HEK293 (cell line): Measurements from ENCODE around the gene CHRNA4.

Experiments used
- CTCF ChIA-PET: fragments of 350-600 bp; formaldehyde crosslinking; extraction: SDS; loops from one replicate; lab custom pipeline; 2021; ENCODE audit warnings: antibody characterized with exemption; lab: Yijun Ruan, JAX
- POLR2A ChIA-PET: fragments of 300-600 bp; formaldehyde crosslinking; extraction: SDS; loops from one replicate; lab custom pipeline; 2020; ENCODE audit warnings: antibody characterized with exemption, inconsistent platforms; lab: Yijun Ruan, JAX
- H3K27ac ChIP-seq: fragments of 200-500 bp; sonication (Bioruptor generic); 2 replicates; pipeline ENCODE4 v1.5.1; 2014; ENCODE audit warnings: low read depth, low read length, control low read depth, inconsistent platforms; ENCODE audit errors: extremely low read depth
- H3K36me3 ChIP-seq, 2 experiments: fragments of 200-500 bp in 1 of 2; sonication (Bioruptor generic) in 1 of 2; 1 replicate in 1 of 2; 2 replicates in 1 of 2; pipeline ENCODE4 v1.5.1; 2014 to 2017; ENCODE audit warnings: inconsistent platforms in 2 of 2, low read length in 2 of 2; ENCODE audit not compliant: control insufficient read depth in 2 of 2, insufficient read depth in 1 of 2
- H3K4me1 ChIP-seq: fragments of 200-500 bp; sonication (Bioruptor generic); 2 replicates; pipeline ENCODE4 v1.5.1; 2014; ENCODE audit warnings: mild to moderate bottlenecking, low read length, inconsistent platforms; ENCODE audit not compliant: control insufficient read depth, insufficient read depth
- H3K4me3 ChIP-seq: 2 replicates; pipeline ENCODE4 v1.5.1; 2011; ENCODE audit warnings: low read depth, mild to moderate bottlenecking, control low read depth, low read length, moderate library complexity
- H3K9me3 ChIP-seq: fragments of 200-500 bp; sonication (Bioruptor generic); 2 replicates; pipeline ENCODE4 v1.5.1; 2014; ENCODE audit warnings: low read depth, low read length, inconsistent platforms; ENCODE audit not compliant: control insufficient read depth, insufficient read depth
- KLF7 ChIP-seq: fragments of 450-650 bp; formaldehyde crosslinking; IDR thresholded peaks from 2 replicates; pipeline ENCODE4 v1.5.1; 2016; ENCODE audit warnings: missing biosample characterization, missing genetic modification characterization, borderline replicate concordance
- PRDM4 ChIP-seq: fragments of 450-650 bp; formaldehyde crosslinking; IDR thresholded peaks from 2 replicates; pipeline ENCODE4 v1.5.1; 2017; ENCODE audit warnings: missing biosample characterization, missing genetic modification characterization
- TRIM28 ChIP-seq: IDR thresholded peaks from 2 replicates; pipeline ENCODE4 v1.6.1; 2011; ENCODE audit warnings: low read length, control low read depth, borderline replicate concordance
- ZBTB48 ChIP-seq: fragments of 450-650 bp; formaldehyde crosslinking; IDR thresholded peaks from 2 replicates; pipeline ENCODE4 v1.5.1; 2016; ENCODE audit warnings: missing biosample characterization, missing genetic modification characterization
- ZNF133 ChIP-seq: fragments of 450-650 bp; formaldehyde crosslinking; IDR thresholded peaks from 2 replicates; pipeline ENCODE4 v1.5.1; 2016; ENCODE audit warnings: missing biosample characterization, missing genetic modification characterization
- ZNF146 ChIP-seq: fragments of 450-650 bp; formaldehyde crosslinking; IDR thresholded peaks from 2 replicates; pipeline ENCODE4 v1.5.1; 2016; ENCODE audit warnings: missing biosample characterization, missing genetic modification characterization
- ZNF239 ChIP-seq: fragments of 450-650 bp; formaldehyde crosslinking; IDR thresholded peaks from 2 replicates; pipeline ENCODE4 v1.5.1; 2016; ENCODE audit warnings: missing biosample characterization, missing genetic modification characterization
- ZNF274 ChIP-seq, 2 experiments: fragments of 200-500 bp in 1 of 2; fragments of 450-650 bp in 1 of 2; sonication (Bioruptor generic) in 1 of 2; formaldehyde crosslinking in 1 of 2; IDR thresholded peaks; 2 replicates each; pipeline versions ENCODE4 v1.5.1 to v1.6.1; 2014 to 2016; ENCODE audit warnings: borderline replicate concordance in 1 of 2, inconsistent platforms in 1 of 2, low read length in 1 of 2, missing biosample characterization in 1 of 2, missing genetic modification characterization in 1 of 2
- ZNF302 ChIP-seq: fragments of 450-650 bp; formaldehyde crosslinking; IDR thresholded peaks from 2 replicates; pipeline ENCODE4 v1.5.1; 2016; ENCODE audit warnings: missing biosample characterization, missing genetic modification characterization, low read depth
- ZNF324 ChIP-seq: fragments of 450-650 bp; formaldehyde crosslinking; IDR thresholded peaks from 2 replicates; pipeline ENCODE4 v1.5.1; 2016; ENCODE audit warnings: missing biosample characterization, missing genetic modification characterization
- ZNF37A ChIP-seq: fragments of 450-650 bp; IDR thresholded peaks from 2 replicates; pipeline ENCODE4 v1.5.1; 2018; ENCODE audit warnings: missing biosample characterization, missing genetic modification characterization
- ZNF423 ChIP-seq: fragments of 450-650 bp; formaldehyde crosslinking; IDR thresholded peaks from 2 replicates; pipeline ENCODE4 v1.5.1; 2016; ENCODE audit warnings: missing biosample characterization, missing genetic modification characterization
- ZNF48 ChIP-seq: fragments of 450-650 bp; formaldehyde crosslinking; IDR thresholded peaks from 2 replicates; pipeline ENCODE4 v1.5.1; 2016; ENCODE audit warnings: missing biosample characterization, missing genetic modification characterization
- ZNF548 ChIP-seq: fragments of 450-650 bp; formaldehyde crosslinking; IDR thresholded peaks from 2 replicates; pipeline ENCODE4 v1.5.1; 2016; ENCODE audit warnings: missing biosample characterization, missing genetic modification characterization
- ZNF549 ChIP-seq: fragments of 450-650 bp; IDR thresholded peaks from 2 replicates; pipeline ENCODE4 v1.5.1; 2018; ENCODE audit warnings: missing biosample characterization, missing genetic modification characterization, mild to moderate bottlenecking, inconsistent platforms, moderate library complexity
- ZNF555 ChIP-seq: fragments of 450-650 bp; formaldehyde crosslinking; conservative IDR thresholded peaks from 2 replicates; pipeline ENCODE4 v1.5.1; 2017; ENCODE audit warnings: missing biosample characterization, mild to moderate bottlenecking, missing genetic modification characterization, inconsistent platforms
- ZNF580 ChIP-seq: fragments of 450-650 bp; formaldehyde crosslinking; IDR thresholded peaks from 2 replicates; pipeline ENCODE4 v1.5.1; 2016; ENCODE audit warnings: missing biosample characterization, missing genetic modification characterization
- ZNF596 ChIP-seq: fragments of 450-650 bp; IDR thresholded peaks from 2 replicates; pipeline ENCODE4 v1.5.0; 2018; ENCODE audit warnings: missing biosample characterization, mild to moderate bottlenecking, missing genetic modification characterization, moderate library complexity
- ZNF610 ChIP-seq: fragments of 450-650 bp; formaldehyde crosslinking; IDR thresholded peaks from 2 replicates; pipeline ENCODE4 v1.5.1; 2016; ENCODE audit warnings: missing biosample characterization, missing genetic modification characterization, borderline replicate concordance
- ZNF692 ChIP-seq: fragments of 450-650 bp; formaldehyde crosslinking; IDR thresholded peaks from 2 replicates; pipeline ENCODE4 v1.5.1; 2016; ENCODE audit warnings: missing biosample characterization, missing genetic modification characterization
- TF ChIP-seq, protein P1 (sequence below): fragments of 450-650 bp; IDR thresholded peaks from 2 replicates; pipeline ENCODE4 v1.5.1; 2018; ENCODE audit warnings: missing biosample characterization, missing genetic modification characterization
- TF ChIP-seq, protein P2 (sequence below): fragments of 450-650 bp; formaldehyde crosslinking; IDR thresholded peaks from 2 replicates; pipeline ENCODE4 v1.5.1; 2017; ENCODE audit warnings: missing biosample characterization, missing genetic modification characterization

The CHRNA4 gene

GRCh38 chr20:63320616-63321147 is 40.5 kb downstream of the CHRNA4 start (continued):
- TF ChIP-seq PRDM4 (tag by site-specific recombination) (no peak), ZNF548 (tag by site-specific recombination) (no peak), ZNF48 (tag by site-specific recombination) (no peak), ZNF37A (tag by site-specific recombination) (no peak), ZNF549 (tag by site-specific recombination) (no peak), KLF7 (no peak), ZNF555 (tag by site-specific recombination) (no peak), ZNF610 (tag by site-specific recombination) (no peak), ZNF302 (tag by site-specific recombination) (no peak), ZBTB48 (tag by site-specific recombination) (no peak), ZNF596 (tag by site-specific recombination) (no peak), ZNF133 (tag by site-specific recombination) (no peak), TRIM28 (no peak)
- TF ChIP-seq, protein P1, sequence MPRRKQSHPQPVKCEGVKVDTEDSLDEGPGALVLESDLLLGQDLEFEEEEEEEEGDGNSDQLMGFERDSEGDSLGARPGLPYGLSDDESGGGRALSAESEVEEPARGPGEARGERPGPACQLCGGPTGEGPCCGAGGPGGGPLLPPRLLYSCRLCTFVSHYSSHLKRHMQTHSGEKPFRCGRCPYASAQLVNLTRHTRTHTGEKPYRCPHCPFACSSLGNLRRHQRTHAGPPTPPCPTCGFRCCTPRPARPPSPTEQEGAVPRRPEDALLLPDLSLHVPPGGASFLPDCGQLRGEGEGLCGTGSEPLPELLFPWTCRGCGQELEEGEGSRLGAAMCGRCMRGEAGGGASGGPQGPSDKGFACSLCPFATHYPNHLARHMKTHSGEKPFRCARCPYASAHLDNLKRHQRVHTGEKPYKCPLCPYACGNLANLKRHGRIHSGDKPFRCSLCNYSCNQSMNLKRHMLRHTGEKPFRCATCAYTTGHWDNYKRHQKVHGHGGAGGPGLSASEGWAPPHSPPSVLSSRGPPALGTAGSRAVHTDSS (tag by site-specific recombination) = no peak
- TF ChIP-seq, protein P2, sequence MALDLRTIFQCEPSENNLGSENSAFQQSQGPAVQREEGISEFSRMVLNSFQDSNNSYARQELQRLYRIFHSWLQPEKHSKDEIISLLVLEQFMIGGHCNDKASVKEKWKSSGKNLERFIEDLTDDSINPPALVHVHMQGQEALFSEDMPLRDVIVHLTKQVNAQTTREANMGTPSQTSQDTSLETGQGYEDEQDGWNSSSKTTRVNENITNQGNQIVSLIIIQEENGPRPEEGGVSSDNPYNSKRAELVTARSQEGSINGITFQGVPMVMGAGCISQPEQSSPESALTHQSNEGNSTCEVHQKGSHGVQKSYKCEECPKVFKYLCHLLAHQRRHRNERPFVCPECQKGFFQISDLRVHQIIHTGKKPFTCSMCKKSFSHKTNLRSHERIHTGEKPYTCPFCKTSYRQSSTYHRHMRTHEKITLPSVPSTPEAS (tag by site-specific recombination) = no peak

- Histone ChIP-seq H3K4me1 (no peaks in the 10 kb centered on the region), H3K27ac (no peak overlapping the region), H3K36me3 (no peaks in the 10 kb centered on the region), H3K9me3 (no peaks in the 10 kb centered on the region), H3K4me3 (no peak overlapping the region)
- CTCF ChIA-PET = interaction anchor here (0.7 kb wide), 1 partner anchor 85 kb away, joined by 3 read pairs; no protein-coding TSS in a partner anchor
- POLR2A ChIA-PET = no interaction called here
- TF ChIP-seq ZNF692 (tag by site-specific recombination) (no peak), ZNF580 (tag by site-specific recombination) (no peak), ZNF274 (IDR thresholded peaks at IDR 0.05; ENCODE audit: low read length) (no peak), ZNF274 (tag by site-specific recombination; IDR thresholded peaks at IDR 0.05; ENCODE audit: borderline replicate concordance) (no peak), ZNF146 (tag by site-specific recombination) (no peak), ZNF423 (tag by site-specific recombination) (no peak), ZNF239 (no peak), ZNF324 (no peak)
Measured at GRCh38 chr20:63320041-63320511, 41.1 kb downstream of the CHRNA4 start.
